COR-L47 (cell line): ENCODE results near the gene AGO4.
"Not testable (repeated sequence)": the region's sequence is repeated elsewhere in the genome, so short reads cannot be mapped to it uniquely, and the experiment has no call there.

ENCODE experiments used
- DNase-seq: peaks from one replicate; lab custom pipeline; 2025; lab: John Stamatoyannopoulos, UW

The AGO4 gene

GRCh38 chr1:35807614-35808449 is at the start of gene AGO4:
AGO4 (plus strand) TSS chr1:35808016; CDS start chr1:35808417, 401 bp downstream.
- DNase-seq: peak; percentile 24

DNA sequence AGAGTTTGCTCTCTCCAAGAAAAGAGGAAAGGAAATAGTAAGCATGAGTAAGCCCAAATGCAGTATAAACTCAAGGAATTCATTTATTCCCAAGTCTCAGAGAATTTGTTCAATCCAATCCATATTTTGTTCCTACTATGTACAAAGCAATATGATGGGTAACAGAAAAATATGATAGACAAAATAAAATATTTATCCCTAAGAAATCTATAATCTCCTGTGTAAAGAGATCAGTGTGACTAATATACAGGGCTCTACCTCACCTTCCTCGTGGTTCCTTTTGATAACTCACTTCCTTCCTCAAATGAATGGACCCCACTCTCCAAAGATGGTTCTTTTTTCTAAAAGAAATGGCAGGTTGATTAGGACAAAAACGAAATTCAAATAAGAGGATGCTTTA is 45.7 kb upstream of the AGO4 start:
- no peak for DNase-seq

GRCh38 chr1:35763201-35763600 is 44.6 kb upstream of the AGO4 start:
- DNase-seq: no peak

DNA sequence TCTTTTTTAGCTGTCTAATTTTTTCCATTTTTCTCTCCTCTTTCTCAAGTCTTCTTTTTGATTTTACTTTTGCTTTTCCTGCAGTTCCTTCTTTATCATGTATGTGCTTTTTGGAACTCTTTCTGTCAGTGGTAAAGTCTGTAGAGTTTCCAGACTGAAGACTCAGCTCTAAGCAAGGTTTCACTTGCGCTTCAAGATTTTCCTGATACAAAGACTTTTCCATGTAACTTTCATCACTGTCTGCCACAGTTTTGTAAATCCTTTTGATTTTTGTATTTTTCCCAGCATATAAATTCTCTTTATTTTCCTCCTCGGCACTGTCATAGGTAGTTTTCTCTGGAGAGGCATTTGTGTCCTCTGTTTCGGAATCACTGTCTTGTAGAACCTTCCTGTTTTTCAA is 43.5 kb upstream of the AGO4 start:
- DNase-seq: no peak

- DNase-seq: no peak
Measured at GRCh38 chr1:35768350-35769187, 39.2 kb upstream of the AGO4 start.

DNA sequence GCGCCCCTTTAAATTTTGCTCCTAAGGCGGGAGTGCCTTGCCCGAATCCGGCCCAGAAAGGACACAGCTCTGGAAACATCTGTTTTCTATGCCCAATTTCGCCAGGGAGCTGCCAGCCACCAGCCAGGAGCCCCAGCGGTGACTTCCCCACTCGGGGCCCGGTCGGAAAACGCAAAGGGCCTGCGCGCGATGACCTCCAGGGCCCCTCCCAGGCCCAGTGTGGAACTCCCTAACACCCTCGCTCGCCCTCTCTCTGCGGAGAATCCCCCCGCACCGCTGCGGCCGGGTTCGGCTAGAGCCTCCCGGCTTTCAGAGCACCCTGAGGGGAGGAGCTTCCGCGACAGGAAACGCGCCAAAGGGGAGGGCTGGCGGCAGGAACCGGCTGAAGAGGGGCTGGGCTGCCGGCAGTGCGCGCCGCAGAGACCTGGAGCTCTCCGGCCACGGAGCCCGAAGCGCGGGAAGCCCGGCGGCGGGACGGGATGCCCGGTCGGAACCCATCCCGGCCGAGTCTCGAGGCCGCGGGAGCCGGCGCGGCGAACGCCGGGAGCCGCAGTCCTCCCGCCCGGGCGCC is 38.5 kb upstream of the AGO4 start:
- peak; percentile 86 for DNase-seq

DNA sequence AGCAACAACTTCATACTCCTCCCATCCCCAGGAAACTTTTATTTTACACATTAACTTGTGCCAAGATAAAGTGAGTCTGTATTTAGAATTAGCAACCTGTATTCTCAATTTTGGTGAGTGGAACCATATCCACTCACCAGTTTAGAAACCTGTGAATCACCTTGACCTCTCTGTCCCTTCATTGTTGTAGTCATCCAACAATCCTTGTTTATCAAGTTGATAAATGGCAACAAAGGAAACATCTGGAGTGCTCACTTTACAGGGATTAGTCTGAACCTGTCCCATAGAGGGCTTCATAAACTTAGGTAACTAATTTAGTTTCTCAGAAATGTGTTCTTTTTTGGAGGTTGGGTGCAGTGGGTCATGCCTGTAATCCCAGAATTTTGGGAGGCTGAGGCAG is 34.1 kb upstream of the AGO4 start:
- no peak for DNase-seq

DNA sequence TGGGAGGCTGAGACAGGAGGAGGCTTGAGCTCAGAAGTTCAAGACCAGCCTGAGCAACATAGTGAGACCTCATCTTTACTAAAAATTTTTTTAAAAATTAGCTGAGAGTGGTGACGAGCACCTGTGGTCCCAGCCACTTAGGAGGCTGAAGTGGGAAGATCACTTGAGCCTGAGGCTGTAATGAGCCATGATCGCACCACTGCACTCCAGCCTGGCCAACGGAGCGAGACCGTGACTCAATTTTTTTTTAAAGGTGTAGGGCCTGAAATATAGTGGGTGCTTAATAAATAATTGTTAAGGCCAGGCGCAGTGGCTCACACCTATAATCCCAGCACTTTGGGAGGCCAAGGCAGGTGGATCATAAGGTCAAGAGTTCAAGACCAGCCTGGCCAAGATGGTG is 31.6 kb upstream of the AGO4 start:
- not testable (repeated sequence) for DNase-seq

DNA sequence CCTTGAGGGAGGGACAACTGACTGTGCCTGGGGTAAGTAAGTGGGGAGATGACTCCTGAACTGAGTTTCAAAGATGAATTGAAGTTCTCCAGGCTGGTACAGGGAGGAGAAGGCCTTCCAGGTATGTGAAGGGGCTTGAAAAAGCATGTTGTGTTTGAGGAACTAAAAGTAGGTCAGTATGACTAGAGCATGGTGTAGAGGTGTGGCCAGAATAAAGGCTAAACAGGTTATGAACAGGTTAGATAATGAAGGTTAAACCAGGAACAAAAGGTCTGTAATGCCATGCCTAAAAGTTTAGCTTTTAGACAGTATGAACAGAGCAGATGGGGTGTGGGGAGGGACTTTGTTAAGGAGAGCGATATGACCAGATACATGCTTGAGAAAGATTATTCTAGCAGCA is 30.7 kb upstream of the AGO4 start:
- DNase-seq: no peak

GRCh38 chr1:35783055-35783583 is 24.7 kb upstream of the AGO4 start:
- no peak for DNase-seq

- not testable (repeated sequence) for DNase-seq
Measured at GRCh38 chr1:35784364-35784763, 23.5 kb upstream of the AGO4 start.

DNA sequence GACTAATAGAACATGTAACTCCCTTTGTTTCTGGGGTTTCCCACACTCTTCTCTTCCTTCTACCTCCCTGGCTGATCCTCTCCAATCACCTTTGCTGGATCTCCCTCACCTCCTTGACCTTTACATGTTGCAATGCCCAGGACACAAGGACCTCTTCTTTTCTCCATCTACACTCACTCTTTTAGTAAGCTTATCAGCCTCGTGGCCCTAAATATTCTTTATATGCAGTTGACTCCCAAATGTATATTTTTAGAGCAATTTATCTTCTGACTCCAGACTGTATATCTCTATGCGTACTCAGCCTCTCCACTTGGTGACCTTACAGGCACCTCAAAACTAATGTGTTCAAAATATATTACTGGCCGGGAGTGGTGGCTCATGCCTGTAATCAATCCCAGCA is 19.7 kb upstream of the AGO4 start:
- no peak for DNase-seq

DNA sequence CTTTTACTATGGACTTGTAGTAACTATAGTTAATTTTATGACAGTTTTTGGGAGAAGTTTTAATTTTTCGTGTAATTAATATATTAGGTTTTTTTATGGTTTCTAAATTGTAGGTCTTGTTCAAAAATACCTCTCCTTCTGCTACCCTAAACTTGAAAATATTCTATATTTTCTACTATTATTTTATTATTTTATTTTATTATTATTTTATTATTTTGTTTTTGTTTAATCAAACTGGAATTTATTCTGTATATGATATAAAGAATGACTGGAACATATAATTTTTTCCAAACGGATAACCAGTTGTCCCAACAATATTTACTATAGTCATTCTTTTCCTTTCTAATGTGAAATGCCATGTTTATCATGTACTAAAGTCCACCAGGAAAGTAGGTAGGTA is 17.1 kb upstream of the AGO4 start:
- no peak for DNase-seq

DNA sequence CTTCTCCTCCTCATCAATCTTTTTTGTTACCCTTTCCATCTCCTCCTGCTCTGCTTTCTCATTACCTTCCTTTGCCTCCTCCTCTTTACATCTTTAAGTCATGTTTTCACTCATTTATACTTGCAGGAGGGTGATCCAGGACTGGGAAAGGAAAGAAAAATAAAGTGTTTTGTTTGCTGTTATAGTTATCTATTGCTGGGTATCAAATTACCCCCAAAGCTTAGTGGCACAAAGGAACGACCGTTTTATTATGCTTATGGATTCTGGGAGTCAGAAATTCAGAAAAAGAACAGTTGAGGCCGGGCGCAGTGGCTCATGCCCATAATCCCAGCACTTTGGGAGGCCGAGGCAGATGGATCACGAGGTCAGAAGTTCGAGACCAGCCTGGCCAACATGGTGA is 12.5 kb upstream of the AGO4 start:
- no peak for DNase-seq

GRCh38 chr1:35797380-35797779 is 10.4 kb upstream of the AGO4 start:
- no peak for DNase-seq

DNA sequence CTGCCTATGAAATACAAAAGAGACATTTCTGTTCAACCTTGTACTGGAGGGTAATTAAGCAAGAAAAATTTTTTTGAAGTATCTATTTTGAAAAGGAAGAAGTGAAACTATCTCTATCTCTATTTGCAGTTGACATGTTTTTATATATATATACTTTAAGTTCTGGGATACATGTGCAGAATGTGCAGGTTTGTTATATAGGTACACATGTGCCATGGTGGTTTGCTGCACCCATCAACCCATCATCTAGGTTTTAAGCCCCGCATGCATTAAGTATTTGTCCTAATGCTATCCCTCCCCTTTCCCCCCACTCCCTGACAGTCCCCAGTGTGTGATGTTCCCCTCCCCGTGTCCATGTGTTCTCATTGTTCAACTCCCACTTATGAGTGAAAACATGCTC is 9.8 kb upstream of the AGO4 start:
- DNase-seq: not testable (repeated sequence)

- not testable (repeated sequence) for DNase-seq
Measured at GRCh38 chr1:35800167-35800887, 7.5 kb upstream of the AGO4 start.

DNA sequence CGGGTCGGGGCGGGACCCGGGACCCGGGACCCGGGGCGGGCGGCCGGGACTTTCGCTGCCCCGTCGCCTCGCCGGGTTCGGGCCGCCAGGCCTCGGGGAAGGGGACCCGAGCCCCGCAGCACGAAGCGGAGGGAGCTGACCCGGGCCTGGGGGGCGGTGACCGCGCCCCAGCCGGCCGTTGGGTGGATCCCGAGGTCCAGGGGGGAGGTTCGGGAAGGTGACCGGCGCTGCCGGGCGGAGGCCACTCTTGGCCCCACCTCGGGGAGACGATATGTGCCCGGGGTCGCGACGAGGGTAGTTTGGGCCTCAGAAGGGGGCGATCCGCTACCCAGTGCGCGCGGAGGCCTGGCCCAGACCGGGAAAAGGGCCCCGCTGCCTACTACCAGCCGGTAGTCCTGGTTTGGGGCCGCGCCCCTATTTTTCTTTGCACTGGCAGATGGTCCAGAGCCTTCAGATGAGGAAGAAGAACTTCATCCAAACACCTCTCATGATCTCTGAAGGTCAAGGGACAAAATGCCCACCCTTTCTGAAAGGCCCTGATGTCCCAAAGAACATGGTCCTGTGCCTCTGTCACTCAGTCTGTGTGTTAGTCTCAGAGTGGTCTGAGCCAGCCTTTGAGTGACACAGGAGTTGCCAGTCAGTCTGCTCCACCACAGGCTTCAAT is 766 bp downstream of the AGO4 start:
- no peak for DNase-seq

GRCh38 chr1:35809114-35810095 is 1.6 kb downstream of the AGO4 start:
- no peak for DNase-seq
